ENCODE measurements around the gene CDC45.

- no peak for TF ChIP-seq CTCF (IDR thresholded peaks at IDR 0.05)
- no peak for TF ChIP-seq POLR2A (IDR thresholded peaks at IDR 0.05)
Measured at GRCh38 chr22:19470010-19470409, 9.7 kb upstream of the CDC45 start.
